Measurements from ENCODE around the gene HOXD3.

Gene HOXD3

DNA sequence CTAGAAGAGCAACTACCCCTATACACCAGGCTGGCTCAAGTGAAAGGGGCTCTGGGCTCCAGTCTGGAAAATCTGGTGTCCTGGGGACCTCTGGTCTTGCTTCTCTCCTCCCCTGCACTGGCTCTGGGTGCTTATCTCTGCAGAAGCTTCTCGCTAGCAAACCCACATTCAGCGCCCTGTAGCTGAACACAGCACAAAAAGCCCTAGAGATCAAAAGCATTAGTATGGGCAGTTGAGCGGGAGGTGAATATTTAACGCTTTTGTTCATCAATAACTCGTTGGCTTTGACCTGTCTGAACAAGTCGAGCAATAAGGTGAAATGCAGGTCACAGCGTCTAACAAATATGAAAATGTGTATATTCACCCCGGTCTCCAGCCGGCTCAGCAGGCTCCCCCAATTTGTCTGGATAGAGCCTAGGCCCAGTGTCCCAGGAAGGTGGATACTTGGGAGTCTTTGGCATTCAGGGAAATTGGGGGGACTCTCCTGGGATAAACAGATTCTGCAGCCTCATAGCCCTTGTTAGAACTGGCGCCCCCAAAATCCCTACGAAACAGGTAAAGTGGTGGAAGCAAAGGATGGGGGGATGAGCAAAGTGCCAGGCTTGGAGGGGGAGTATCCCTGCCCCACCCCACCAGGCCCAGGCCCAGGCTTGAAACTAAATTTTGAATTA lies 8.2 kb upstream of the HOXD3 start:
- no peak overlapping the region for H3K4me3 ChIP-seq (ENCODE audit: low read length)
- H3K27me3 ChIP-seq (ENCODE audit: control insufficient read depth, insufficient read depth, low read length) = peaks cover 5% of the 10 kb centered on the region
- no peak overlapping the region for H3K9ac ChIP-seq (ENCODE audit: low read depth, low read length)
- H3K36me3 ChIP-seq (ENCODE audit: insufficient read depth, low read length) = no peaks in the 10 kb centered on the region
- H3K9me3 ChIP-seq (replicated peaks; ENCODE audit: low read length) = no peaks in the 10 kb centered on the region
- no peak overlapping the region for H3K4me2 ChIP-seq (ENCODE audit: low read length)
- no peaks in the 10 kb centered on the region for H3K4me1 ChIP-seq (ENCODE audit: control insufficient read depth, insufficient read depth, low read length)

DNA sequence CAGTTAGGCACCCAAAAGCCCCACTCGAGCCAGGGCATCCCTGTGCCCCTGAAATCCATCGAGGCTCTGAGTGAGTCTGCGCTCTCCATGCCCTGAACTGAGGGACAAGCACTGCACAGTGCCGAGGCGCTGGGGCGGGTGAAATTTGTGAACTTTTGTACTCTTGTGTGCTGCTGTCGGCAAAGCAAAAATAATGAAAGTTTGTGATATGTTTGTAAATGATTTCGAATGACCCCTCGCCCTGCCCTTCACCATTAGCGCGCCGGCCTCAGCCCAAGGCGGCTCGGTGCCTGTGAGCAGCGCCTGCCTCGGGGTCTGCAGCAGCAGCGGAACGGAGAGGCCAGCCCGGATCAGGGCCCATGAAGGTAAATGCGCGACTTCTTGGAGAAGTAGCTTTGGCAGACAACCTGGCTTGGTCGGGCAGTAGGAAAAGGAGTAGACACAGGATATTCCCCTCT lies 7.6 kb upstream of the HOXD3 start:
- Histone ChIP-seq H3K27me3 (ENCODE audit: control insufficient read depth, insufficient read depth, low read length) (peaks cover 6% of the 10 kb centered on the region), H3K4me2 (ENCODE audit: low read length) (no peak overlapping the region), H3K4me3 (ENCODE audit: low read length) (no peak overlapping the region), H3K36me3 (ENCODE audit: insufficient read depth, low read length) (no peaks in the 10 kb centered on the region), H3K4me1 (ENCODE audit: control insufficient read depth, insufficient read depth, low read length) (no peaks in the 10 kb centered on the region), H3K9me3 (replicated peaks; ENCODE audit: low read length) (no peaks in the 10 kb centered on the region), H3K9ac (ENCODE audit: low read depth, low read length) (no peak overlapping the region)

DNA sequence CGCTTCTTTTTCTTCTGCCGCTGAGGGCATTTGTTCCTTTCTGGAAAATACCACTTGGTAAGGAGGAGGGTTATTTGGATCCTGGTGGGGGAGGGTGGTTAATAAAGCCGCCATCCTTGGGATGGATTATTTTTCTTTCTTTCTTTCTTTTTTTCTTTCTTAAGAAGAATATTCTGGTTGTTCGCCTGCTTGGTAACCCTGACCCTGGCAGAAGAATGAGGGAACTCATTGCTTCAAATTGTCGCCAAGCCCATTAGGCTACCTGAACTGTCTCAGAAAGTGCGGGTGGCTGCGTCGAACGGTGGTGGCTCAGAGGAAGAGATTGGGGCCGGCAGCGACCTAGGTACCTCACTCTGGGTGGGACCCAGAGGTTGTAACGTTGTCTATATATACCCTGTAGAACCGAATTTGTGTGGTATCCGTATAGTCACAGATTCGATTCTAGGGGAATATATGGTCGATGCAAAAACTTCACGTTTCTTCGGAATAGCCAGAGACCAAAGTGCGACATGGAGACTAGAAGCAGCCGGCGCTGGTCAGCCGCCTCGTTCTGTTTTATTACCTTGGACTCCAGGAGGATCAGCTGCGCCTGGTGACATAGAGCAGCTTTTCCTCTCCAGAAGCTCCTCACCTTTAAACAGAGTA lies 7.0 kb upstream of the HOXD3 start:
- H3K27me3 ChIP-seq (ENCODE audit: control insufficient read depth, insufficient read depth, low read length) = peaks cover 11% of the 10 kb centered on the region
- no peak overlapping the region for H3K4me3 ChIP-seq (ENCODE audit: low read length)
- no peaks in the 10 kb centered on the region for H3K4me1 ChIP-seq (ENCODE audit: control insufficient read depth, insufficient read depth, low read length)
- no peak overlapping the region for H3K9ac ChIP-seq (ENCODE audit: low read depth, low read length)
- no peaks in the 10 kb centered on the region for H3K9me3 ChIP-seq (replicated peaks; ENCODE audit: low read length)
- no peaks in the 10 kb centered on the region for H3K36me3 ChIP-seq (ENCODE audit: insufficient read depth, low read length)
- H3K4me2 ChIP-seq (ENCODE audit: low read length) = no peak overlapping the region

DNA sequence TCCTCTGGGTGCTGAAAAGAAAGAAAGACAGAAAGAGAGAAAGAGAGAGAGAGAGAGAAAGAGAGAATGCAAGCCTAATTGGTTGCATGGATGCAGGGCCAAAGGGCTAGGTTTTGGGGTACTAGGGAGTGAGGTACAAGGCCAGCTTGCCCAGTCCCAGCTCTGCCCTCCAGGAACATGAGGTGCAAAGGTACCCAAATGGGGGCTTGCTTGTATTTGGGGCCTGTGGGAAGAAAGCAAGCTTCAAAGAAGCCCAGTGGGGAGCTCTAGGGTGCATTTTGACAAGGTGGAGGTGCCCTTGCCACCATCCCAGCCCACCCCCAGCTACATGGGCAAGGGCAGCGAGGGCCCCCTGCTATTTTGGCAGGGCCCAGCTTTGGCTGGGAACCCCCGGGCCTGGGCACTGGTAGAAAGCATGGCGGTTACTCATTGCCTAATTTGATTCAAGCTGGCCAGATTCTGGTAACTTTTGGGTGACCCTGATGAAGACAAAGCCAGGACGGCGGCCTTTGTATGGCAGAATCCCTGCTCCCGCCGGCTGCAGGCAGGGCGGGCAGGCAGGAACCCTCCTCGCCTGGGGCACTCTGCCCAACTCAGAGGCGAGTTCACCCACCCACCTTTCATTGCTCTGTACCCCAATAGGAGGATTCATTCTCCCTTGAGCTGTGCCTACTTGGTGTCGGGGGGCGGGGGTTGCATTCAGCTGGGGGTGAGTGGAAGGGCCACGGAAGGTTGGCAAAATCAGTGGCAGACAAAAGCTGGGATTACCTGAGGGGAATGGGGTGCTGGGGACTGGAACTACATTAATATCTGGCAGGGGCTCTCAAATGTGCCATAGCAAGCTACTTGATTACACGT lies 6.3 kb upstream of the HOXD3 start:
- H3K27me3 ChIP-seq (ENCODE audit: control insufficient read depth, insufficient read depth, low read length) = peaks cover 7% of the 10 kb centered on the region

DNA sequence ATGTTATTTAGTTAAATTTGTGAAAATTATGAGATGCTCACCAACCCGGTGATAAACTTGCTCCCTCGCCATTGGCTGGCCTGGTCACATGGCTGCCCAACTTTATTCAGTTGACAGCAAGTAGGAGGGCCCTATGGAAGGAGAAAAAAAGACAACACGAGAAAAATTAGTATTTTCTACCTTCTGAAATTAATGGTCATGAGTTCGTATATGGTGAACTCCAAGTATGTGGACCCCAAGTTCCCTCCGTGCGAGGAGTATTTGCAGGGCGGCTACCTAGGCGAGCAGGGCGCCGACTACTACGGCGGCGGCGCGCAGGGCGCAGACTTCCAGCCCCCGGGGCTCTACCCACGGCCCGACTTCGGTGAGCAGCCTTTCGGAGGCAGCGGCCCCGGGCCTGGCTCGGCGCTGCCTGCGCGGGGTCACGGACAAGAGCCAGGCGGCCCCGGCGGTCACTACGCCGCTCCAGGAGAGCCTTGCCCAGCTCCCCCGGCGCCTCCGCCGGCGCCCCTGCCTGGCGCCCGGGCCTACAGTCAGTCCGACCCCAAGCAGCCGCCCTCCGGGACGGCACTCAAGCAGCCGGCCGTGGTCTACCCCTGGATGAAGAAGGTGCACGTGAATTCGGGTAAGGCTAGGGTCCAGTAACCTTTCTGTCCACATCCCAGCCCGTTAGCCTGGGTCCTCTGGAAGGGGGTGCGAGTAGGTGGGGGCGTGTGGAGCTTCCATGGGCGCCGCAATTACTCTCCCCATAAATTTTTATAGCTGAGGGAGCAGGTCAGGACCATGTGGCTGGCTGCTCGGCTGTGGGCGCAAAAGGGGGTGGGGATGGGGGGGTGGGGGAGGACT lies 5.4 kb upstream of the HOXD3 start, which contains the start of gene HOXD4:
Gene HOXD4 (plus strand): TSS at position 109 of the 846 bp plus-strand sequence. CDS start 84 bp downstream, at position 193.
- Histone ChIP-seq H3K4me1 (ENCODE audit: control insufficient read depth, insufficient read depth, low read length) (no peaks in the 10 kb centered on the region), H3K27me3 (ENCODE audit: control insufficient read depth, insufficient read depth, low read length) (peaks cover 9% of the 10 kb centered on the region), H3K9ac (ENCODE audit: low read depth, low read length) (no peak within 1 kb of the TSS), H3K4me3 (ENCODE audit: low read length) (no peak within 1 kb of the TSS), H3K4me2 (ENCODE audit: low read length) (no peak within 1 kb of the TSS), H3K9me3 (replicated peaks; ENCODE audit: low read length) (no peaks in the 10 kb centered on the region), H3K36me3 (ENCODE audit: insufficient read depth, low read length) (no peaks in the 10 kb centered on the region)

More for the DNA sequence above, 6.3 kb upstream of the HOXD3 start:
- H3K9me3 ChIP-seq (replicated peaks; ENCODE audit: low read length) = no peaks in the 10 kb centered on the region
- H3K4me1 ChIP-seq (ENCODE audit: control insufficient read depth, insufficient read depth, low read length) = no peaks in the 10 kb centered on the region
- no peaks in the 10 kb centered on the region for H3K36me3 ChIP-seq (ENCODE audit: insufficient read depth, low read length)
- H3K4me2 ChIP-seq (ENCODE audit: low read length) = no peak overlapping the region
- H3K4me3 ChIP-seq (ENCODE audit: low read length) = no peak overlapping the region
- H3K9ac ChIP-seq (ENCODE audit: low read depth, low read length) = no peak overlapping the region

DNA sequence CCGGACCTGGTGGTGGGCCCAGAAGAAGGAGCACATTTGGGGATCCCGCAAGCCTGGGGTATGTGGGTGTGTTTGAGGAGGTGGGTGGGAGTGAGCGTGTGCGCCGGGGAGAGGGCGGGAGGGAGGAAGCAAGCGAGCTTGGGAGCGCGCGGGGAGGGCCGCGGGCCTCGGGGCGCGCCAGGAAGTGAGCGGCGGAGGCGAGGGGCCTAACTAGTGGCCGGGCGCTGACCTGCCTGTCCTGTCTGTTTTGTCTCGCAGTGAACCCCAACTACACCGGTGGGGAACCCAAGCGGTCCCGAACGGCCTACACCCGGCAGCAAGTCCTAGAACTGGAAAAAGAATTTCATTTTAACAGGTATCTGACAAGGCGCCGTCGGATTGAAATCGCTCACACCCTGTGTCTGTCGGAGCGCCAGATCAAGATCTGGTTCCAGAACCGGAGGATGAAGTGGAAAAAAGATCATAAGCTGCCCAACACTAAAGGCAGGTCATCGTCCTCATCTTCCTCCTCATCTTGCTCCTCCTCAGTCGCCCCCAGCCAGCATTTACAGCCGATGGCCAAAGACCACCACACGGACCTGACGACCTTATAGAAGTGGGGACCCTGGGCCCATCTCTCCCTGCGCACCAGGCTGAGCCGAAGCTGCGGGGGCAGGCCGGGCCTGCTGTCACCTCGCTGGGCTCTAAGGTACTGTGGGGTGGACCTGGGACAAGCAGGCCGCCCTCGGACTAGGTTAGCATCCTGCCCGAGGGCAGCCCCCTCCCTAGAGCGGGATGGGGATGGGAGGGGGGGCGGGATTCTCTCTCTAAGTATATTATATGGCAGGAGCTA lies 4.5 kb upstream of the HOXD3 start:
- no peak overlapping the region for H3K4me2 ChIP-seq (ENCODE audit: low read length)
- H3K36me3 ChIP-seq (ENCODE audit: insufficient read depth, low read length) = no peaks in the 10 kb centered on the region
- no peak overlapping the region for H3K4me3 ChIP-seq (ENCODE audit: low read length)
- no peak overlapping the region for H3K9ac ChIP-seq (ENCODE audit: low read depth, low read length)
- H3K27me3 ChIP-seq (ENCODE audit: control insufficient read depth, insufficient read depth, low read length) = peaks cover 14% of the 10 kb centered on the region
- H3K4me1 ChIP-seq (ENCODE audit: control insufficient read depth, insufficient read depth, low read length) = no peaks in the 10 kb centered on the region
- H3K9me3 ChIP-seq (replicated peaks; ENCODE audit: low read length) = no peaks in the 10 kb centered on the region

DNA sequence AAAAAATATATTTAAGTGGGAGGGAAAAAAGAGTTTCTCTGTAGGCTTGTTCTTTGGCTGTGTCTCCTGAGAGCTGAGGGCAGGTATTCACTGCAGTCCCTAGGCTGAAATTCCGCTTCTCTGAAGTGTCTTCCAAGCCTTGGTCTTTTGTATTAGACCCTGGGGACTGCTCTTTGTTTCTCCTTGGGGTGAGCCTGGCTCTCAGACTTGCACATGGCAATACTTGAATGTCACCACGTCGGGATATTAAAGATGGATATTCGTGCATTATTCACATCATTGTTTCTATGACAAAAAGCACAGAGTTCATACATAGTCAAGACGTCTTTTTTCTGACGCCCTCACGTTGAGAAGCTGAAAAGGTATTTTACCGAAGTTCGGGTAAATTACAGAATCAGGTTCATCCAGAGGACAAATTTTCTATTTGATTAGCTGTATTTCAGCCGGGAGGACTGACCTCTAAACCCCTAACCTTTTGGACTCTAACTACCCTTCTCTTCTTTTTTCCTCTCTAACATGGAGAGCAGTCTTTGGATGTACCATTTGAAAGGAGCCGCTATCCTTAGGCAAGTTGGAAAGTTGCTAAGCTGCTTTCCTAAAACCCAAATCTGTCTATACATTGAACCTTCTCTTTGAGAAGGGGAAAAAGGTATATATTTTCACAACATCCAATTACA lies 2.4 kb upstream of the HOXD3 start:
- no peak overlapping the region for H3K4me2 ChIP-seq (ENCODE audit: low read length)
- no peaks in the 10 kb centered on the region for H3K4me1 ChIP-seq (ENCODE audit: control insufficient read depth, insufficient read depth, low read length)
- H3K36me3 ChIP-seq (ENCODE audit: insufficient read depth, low read length) = no peaks in the 10 kb centered on the region
- peaks cover 26% of the 10 kb centered on the region for H3K27me3 ChIP-seq (ENCODE audit: control insufficient read depth, insufficient read depth, low read length)
- no peak overlapping the region for H3K4me3 ChIP-seq (ENCODE audit: low read length)
- H3K9me3 ChIP-seq (replicated peaks; ENCODE audit: low read length) = no peaks in the 10 kb centered on the region
- no peak overlapping the region for H3K9ac ChIP-seq (ENCODE audit: low read depth, low read length)

DNA sequence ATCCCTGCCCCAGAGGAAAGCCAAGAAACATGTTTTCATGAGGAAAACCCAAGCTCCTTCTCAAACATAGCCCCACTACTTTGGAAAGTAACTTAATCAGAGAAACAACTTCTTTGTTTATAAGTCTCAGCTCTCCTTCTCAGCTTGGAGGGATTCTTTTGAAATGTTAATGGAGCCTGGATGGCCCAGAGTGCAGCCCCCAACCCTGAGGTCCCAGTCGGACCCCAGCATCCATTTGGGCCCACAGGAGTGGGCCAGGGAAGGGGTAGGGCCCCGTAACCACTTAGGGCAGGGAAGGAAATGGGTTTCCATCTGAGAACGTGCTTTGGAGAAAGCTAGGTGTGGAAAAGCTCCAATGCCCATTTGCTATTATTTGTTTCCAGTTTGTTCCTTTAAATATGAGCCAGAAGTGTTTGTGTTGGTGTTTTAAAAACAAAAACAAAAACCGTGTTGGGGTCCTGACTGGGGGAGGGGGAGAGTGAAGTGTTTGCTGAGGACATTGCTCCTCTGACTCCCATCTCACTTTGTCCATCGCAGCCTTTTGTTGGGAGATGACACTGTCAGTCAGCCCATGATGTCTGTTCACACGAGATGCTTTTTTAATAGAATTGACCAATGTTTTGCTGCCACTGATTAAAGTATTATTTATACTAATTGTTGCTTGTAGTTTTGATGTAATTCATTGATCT lies 1.6 kb upstream of the HOXD3 start:
- H3K4me1 ChIP-seq (ENCODE audit: control insufficient read depth, insufficient read depth, low read length) = no peaks in the 10 kb centered on the region
- no peaks in the 10 kb centered on the region for H3K9me3 ChIP-seq (replicated peaks; ENCODE audit: low read length)
- H3K4me2 ChIP-seq (ENCODE audit: low read length) = no peak overlapping the region
- no peak overlapping the region for H3K9ac ChIP-seq (ENCODE audit: low read depth, low read length)
- H3K36me3 ChIP-seq (ENCODE audit: insufficient read depth, low read length) = no peaks in the 10 kb centered on the region
- peaks cover 34% of the 10 kb centered on the region for H3K27me3 ChIP-seq (ENCODE audit: control insufficient read depth, insufficient read depth, low read length)
- H3K4me3 ChIP-seq (ENCODE audit: low read length) = no peak overlapping the region

DNA sequence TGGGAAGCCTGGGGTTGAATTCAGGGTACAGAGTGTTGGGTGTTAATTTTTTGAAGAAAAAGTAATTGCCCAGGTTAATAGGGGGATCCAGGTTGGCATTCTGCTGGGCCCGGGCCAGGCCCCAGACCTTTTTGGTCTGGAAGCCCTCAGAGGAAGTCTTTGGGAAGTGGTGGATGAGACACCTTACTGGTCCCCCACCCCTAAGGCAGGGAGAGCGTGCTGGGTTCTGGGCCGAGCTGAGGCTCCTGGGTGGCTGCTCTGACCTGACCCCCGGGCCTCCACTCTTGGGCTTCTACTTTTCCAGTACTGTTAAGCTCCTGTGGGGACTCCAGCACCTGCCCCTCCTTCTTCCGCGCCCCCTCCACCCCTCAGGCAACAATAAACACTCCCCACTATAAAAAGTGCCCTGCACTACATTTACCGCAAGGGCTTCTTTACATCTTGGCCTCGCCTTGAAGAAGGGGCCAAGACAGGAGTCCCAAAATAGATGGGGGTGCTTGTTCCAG lies 753 bp upstream of the HOXD3 start:
- Histone ChIP-seq H3K4me3 (ENCODE audit: low read length) (no peak overlapping the region), H3K36me3 (ENCODE audit: insufficient read depth, low read length) (no peaks in the 10 kb centered on the region), H3K9me3 (replicated peaks; ENCODE audit: low read length) (no peaks in the 10 kb centered on the region), H3K9ac (ENCODE audit: low read depth, low read length) (no peak overlapping the region), H3K4me1 (ENCODE audit: control insufficient read depth, insufficient read depth, low read length) (no peaks in the 10 kb centered on the region), H3K27me3 (ENCODE audit: control insufficient read depth, insufficient read depth, low read length) (peaks cover 42% of the 10 kb centered on the region), H3K4me2 (ENCODE audit: low read length) (no peak overlapping the region)

All from skeletal muscle satellite cell (primary cell).